Activated CD8-positive, alpha-beta memory T cell treated with anti-CD3 and anti-CD28 coated beads, Interleukin-2, amount 50 U/mL, for 24 hours (primary cell): ENCODE measurements around the gene CSNK1G1.
A peak's percentile ranks its signal among the peaks of the same experiment; 100 is the strongest.
"Not testable (repeated sequence)": the region's sequence is repeated elsewhere in the genome, so short reads cannot be mapped to it uniquely, and the experiment has no call there.

Source experiments
- DNase-seq: peaks from one replicate; pipeline ENCODE4 v3.0.0-alpha.2; 2020; ENCODE audit errors: extremely low read depth

CSNK1G1 gene

GRCh38 chr15:64355944-64356709 is at the start of gene CSNK1G1:
Gene CSNK1G1 (minus strand): TSS chr15:64356173. CDS start chr15:64300499, 55,674 bp downstream.
- peak; percentile 84 for DNase-seq

GRCh38 chr15:64400583-64400982 is 44.6 kb upstream of the CSNK1G1 start:
- DNase-seq, result no peak

GRCh38 chr15:64398575-64398974 is 42.6 kb upstream of the CSNK1G1 start:
- no peak for DNase-seq

- DNase-seq, result no peak
Measured at GRCh38 chr15:64396789-64397188, 40.8 kb upstream of the CSNK1G1 start.

GRCh38 chr15:64392471-64392870 is 36.5 kb upstream of the CSNK1G1 start:
- not testable (repeated sequence) for DNase-seq

- no peak for DNase-seq
Measured at GRCh38 chr15:64389036-64389435, 33.1 kb upstream of the CSNK1G1 start.

GRCh38 chr15:64387562-64388168 is 31.7 kb upstream of the CSNK1G1 start, which contains the start of gene TRIP4:
Gene TRIP4 (plus strand): TSS chr15:64387836. CDS start chr15:64387864, 28 bp downstream.
- peak; percentile 87 for DNase-seq

GRCh38 chr15:64386291-64386690 is 30.3 kb upstream of the CSNK1G1 start:
- DNase-seq, result no peak

GRCh38 chr15:64383760-64384159 is 27.8 kb upstream of the CSNK1G1 start:
- DNase-seq, result no peak

GRCh38 chr15:64381000-64381751 is 25.2 kb upstream of the CSNK1G1 start, which contains the start of gene PCLAF:
Gene PCLAF (minus strand): TSS chr15:64381441. CDS start chr15:64381371, 70 bp downstream.
- peak; percentile 89 for DNase-seq

- not testable (repeated sequence) for DNase-seq
Measured at GRCh38 chr15:64380130-64380870, 24.3 kb upstream of the CSNK1G1 start.

GRCh38 chr15:64379216-64379960 is 23.4 kb upstream of the CSNK1G1 start:
- DNase-seq, result no peak

GRCh38 chr15:64373360-64373759 is 17.4 kb upstream of the CSNK1G1 start:
- no peak for DNase-seq

- not testable (repeated sequence) for DNase-seq
Measured at GRCh38 chr15:64371383-64371782, 15.4 kb upstream of the CSNK1G1 start.

- DNase-seq, result no peak
Measured at GRCh38 chr15:64369078-64369607, 13.2 kb upstream of the CSNK1G1 start.

- DNase-seq, result no peak
Measured at GRCh38 chr15:64361259-64361658, 5.3 kb upstream of the CSNK1G1 start.

- DNase-seq, result no peak
Measured at GRCh38 chr15:64356710-64357040, 702 bp upstream of the CSNK1G1 start.

- no peak for DNase-seq
Measured at GRCh38 chr15:64355348-64355943, 527 bp downstream of the CSNK1G1 start.

- DNase-seq, result no peak
Measured at GRCh38 chr15:64354688-64355344, 1.2 kb downstream of the CSNK1G1 start.

- no peak for DNase-seq
Measured at GRCh38 chr15:64351265-64351664, 4.7 kb downstream of the CSNK1G1 start.
